GM19455 (cell line): ENCODE measurements around the gene PTH2.
"Not testable (repeated sequence)": the region's sequence is repeated elsewhere in the genome, so short reads cannot be mapped to it uniquely, and the experiment has no call there.

ENCODE experiments used
- ATAC-seq: cut with Tn5 transposase; IDR thresholded peaks from one replicate; pipeline ENCODE4 v1.9.1; 2021; ENCODE audit not compliant: unreplicated experiment

Gene PTH2

DNA sequence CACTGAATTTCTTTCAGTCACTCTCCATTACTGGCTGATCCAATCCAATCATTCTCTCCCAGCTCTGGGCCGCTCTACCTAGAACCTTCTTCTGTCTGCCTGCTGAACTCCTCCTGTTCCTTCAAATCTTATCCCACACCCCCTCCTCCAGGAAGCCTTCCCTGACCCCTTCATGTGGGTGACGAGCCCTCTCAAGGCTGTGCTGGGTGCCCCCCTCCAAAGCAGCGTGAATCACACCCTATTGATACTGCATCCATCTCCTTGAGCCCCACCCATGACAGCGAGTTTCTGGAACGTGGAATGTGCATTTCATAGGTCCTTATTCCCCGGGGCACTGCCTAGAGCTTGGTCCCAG lies 25.2 kb upstream of the PTH2 start:
- ATAC-seq: no peak

DNA sequence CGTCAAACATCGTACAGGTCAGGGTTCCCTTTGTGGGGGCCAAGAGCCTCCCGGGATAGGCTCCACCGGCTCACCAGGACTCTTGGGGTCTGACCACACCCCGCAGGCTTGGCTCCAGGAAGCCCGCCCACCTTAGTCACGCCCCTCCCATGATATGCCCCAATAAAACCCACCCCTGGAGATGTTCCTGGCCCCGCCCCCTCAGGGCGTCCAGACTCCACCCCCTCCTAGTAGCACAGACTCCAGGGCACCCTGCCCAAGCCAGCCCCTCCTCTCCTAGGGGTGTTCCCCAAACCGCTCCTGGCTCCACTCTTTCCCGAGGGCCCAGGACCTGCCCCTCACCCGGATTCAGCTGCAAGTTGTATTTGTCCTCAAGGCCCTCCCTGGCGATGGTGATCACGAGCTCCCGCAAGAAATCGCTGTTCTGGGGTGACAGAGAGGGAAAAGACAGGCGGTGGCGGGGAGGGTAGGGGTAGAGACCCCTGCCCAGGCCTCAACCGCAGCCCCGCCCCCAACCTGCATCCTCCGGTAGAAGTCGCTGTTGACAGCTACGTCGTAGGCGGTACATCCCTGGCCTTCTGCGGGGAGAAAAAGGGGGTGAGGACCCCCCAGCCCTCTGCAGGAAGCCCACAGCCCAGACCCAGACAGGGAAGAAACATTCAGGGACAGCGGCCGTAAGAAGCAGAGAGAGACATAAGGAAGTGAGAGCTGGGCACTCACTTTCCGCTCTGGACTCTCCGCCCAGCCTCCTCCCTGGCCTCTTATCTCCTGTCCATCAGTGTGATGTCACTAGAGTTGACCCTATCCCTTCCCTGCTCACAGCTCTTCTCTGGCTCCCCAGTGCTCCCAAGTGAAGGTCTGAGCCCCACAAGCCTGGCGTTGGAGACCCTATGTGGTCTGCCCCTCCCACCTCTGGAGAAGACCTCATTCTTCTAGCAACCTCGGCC lies 24.5 kb upstream of the PTH2 start:
- ATAC-seq: no peak

DNA sequence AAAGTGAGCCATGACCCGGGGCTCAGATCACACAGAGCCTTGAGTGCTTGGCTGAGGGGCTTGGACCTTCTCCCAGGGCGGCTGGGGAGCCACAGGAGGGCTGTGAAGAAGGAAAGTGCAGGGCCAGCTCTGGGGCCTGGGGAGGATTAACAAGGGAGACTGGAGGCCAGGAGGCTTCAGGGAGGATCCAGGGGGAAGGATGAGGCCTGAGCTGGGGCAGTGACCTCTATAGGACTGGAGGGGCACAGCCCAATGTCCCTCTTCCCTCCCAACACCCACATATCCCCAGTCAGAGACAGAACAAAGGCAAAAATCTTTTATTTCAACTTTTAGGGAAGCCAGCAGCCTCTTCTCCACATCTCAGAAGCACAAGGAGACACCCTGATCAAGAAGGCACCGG lies 22.8 kb upstream of the PTH2 start:
- ATAC-seq: no peak

DNA sequence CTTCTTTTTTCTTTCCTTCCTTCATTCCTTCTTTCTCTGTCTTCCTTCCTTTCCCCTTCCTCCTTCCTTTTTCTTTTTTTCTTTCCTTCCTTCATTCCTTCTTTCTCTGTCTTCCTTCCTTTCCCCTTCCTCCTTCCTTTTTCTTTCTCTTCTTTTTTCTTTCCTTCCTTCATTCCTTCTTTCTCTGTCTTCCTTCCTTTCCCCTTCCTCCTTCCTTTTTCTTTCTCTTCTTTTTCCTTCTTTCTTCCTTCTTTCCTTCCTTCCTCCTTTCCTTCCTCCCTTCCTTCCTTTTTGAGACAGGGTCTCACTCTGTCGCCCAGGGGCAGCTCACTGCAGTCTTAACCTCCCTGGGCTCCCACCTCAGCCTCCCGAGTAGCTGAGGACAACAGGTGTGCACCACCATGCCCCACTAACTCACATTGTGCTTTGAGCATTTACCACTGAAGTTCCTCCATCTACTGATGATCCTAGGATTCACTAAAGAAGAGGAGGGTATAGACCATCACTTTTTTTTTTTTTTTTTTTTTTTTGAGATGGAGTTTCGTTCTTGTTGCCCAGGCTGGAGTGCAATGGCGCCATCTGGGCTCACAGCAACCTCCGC lies 21.0 kb upstream of the PTH2 start:
- ATAC-seq: not testable (repeated sequence)

DNA sequence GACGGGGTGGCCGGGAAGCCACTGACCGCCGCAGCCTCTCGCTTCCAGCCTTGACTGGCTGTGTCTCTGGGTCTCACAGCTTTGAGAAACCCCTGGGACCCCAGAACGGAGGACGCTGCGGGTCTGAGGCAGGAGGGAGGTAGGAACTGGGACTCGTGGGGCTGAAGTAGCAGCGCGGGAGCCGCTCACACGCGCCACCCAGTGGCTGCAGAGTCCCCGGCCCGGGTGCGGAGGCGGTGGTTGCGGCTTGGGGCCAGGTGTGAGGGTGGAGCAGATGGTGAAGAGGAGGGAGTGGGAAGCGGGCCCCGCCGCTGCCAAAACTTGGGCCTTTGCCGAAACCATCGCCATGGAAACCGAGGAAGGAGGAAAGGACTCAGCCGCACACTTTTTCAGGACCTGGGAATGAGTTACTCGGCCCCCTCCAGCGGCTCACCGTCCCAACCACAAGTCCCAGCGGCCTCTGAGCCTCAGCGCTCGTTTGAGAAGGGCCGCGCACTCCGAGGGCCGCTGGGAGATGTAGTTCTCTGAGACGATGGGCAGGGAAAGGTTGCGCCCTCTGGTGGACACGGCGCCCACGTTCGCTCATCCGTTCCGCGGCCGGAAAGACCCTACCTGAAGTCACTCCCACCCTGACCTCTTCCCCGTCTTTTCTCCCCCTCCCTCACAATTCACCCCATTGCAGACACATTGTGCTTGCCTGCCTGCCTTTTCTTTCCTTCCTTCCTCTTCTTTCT lies 20.3 kb upstream of the PTH2 start:
- peak; percentile 72 for ATAC-seq

DNA sequence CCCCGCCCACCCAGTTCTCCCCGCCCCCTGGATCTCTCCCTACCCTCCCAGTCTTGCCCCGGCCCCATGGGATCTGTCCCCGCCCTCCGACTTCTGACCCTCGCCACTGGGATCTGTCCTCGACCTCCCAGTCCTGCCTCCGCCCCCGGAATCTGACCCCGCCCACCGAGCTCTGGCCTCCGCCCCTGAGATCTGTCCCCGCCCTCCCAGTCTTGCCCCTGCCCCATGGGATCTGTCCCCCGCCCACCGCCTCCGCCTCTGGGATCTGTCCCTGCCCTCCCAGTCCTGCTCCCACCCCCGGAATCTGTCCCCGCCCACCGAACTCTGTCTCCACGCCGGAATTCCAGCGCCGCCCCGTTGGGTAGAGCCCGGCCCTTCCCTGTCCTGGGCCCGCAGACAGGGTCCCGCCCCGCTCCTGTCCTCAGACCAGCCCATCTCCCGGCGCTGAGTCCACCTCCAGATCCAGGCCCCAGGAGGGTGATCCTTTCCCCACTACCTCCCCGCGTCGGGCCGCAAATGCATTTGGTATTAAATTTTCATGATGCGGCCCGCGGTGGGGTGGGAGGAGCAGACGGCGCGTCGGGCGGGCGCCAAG lies 19.6 kb upstream of the PTH2 start:
- peak; percentile 22 for ATAC-seq

DNA sequence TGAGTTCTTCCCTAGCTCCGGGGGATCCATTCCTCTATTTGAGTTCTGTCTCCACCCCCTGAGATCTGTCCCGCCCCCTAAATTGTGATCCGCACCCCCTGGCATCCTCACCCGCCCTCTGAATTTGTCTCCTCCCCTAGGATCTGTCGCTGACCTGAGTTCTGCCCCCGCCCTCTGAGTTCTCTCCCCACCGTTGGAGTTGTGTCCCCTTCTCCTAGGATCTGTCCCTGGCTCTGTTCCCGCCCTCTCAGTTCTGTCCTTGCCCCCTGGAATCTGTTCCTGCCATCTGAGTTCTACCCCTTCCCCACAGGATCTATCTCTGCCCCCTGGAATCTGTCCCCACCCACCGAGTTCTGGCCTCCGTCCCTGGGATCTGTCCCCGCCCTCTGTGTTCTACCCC lies 19.1 kb upstream of the PTH2 start:
- no peak for ATAC-seq

DNA sequence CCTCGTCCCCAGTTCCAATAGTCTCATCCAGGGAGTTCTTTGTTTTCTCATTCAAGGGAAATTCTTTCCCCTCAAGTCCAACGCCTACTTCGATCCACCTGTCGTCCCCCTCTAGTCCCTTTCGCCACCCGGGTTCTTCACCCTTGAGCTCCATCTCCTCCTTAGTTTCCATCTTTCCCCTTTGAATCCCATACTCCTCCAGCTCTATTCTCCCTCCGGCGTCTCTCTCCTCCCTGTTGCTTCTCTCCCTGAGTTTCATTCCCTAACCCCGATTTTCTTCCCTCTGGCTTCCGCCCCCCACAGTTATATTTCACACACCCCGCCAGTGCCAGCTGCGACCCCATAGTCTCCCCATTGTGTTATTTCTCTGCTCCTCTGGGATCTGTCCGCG lies 18.7 kb upstream of the PTH2 start:
- ATAC-seq: no peak

DNA sequence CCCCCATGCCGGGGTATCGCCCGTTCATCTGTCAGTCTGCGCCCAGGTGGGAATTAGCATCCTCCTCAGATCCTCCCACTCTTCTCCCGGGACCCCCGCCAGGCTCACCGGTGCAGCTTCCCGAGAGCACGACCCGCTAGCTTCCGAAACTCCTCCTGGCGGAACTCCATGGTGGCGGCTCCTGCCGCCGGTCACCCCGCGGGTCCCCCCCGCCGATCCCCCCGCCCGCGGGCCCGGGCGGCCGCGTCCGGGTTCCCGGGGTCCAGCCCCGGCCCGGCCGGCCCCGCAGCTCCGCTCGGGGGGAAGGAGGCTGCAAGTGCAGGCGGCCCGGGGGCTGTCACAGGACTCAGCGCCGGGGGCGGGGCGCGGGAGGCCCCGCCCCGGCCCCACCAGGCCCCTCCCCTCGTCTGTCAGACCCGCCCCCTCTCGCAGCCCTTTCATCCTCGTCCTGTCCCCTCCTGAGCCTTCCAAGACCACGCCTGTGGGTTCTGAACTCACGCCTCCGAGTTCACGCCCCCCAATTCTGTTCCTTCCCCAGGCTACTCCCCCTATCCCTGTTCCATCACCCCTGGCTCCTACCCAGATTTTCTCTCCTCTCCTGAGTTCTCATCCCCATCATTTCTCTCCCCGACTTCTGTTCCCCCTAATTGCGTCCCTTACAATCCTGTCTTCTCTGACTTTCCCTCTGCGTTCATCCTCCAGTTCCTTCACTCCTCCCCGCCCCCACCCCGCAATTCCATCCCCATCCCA lies 18.1 kb upstream of the PTH2 start, which contains the start of gene SLC17A7:
TSS of gene SLC17A7 (minus strand) at position 318 of the 750 bp plus-strand sequence. CDS start at position 170, 148 bp downstream.
- ATAC-seq: no peak

DNA sequence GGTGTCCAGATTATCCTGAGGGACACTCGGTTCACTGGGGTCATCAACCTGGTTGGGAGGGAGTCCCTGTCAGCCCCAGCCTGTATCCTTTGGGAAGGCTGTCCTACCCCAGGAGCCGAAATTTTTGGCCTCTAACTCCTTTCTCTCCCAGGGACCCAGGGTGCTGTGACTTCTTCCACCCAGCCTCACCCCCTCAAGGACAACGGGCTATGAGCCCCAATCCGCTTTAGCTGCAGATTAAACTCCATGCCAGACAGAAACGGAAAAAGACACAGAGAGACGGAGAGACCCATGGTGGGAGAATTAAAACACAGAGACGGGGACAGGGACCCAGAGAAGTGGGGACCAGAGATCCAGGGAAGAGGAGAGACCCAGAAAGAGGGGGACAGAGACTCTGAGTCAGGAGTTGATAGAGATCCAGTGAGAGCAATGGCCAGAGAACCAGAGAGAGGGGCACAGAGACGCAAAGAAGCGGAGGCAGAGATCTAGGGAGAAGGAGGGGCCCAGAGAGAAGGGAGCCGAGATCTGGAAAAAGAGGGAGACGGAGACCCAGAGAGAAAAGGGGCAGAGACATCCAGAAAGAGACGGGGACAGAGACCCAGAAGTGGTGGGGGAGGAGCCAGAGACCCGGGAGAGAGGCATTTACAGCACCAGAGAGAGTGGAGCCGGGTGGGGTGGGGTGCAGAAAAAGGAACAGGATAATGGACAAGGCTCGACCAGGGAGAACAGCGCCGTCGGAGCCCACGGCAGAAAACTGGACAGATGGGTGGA lies 17.4 kb upstream of the PTH2 start:
- ATAC-seq: no peak

DNA sequence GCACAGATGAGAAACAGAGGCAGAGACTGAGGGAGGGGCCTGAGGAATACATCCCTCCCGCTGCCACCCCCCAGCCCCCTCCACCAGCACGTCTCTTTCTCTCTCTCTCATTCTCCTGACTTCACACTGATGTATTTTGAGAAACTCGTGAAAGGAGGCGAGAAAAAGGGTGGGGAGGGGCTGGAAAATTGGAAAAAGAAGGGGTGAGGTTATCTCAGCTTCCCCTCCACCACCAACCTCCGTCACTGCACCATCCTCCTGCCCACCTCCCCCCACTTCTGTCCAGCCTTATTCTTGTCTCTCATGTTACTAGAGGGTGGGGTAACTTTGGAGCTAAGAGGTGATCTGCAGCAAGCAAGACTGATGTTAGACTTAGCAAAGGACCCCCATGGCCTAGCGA lies 16.6 kb upstream of the PTH2 start:
- ATAC-seq: no peak

DNA sequence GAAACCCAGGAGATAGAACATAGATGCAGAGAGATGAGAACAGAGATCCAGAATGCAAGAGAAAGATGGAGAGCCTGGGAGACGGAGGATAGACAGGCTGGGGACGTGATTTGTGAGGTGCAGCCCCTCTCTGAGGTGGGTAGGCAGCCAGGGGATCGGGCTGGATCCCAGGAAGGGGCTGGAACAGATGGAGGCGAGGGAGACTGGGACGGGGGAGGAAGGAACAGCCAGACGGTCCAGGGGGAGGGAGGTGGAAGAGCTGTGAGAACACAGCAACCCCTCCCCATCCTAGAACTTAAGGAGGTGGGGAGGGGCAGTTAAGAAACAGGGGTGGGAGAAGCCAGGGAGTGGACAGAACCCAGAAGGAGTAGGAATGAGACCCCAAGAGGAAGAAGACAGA lies 15.0 kb upstream of the PTH2 start:
- no peak for ATAC-seq

DNA sequence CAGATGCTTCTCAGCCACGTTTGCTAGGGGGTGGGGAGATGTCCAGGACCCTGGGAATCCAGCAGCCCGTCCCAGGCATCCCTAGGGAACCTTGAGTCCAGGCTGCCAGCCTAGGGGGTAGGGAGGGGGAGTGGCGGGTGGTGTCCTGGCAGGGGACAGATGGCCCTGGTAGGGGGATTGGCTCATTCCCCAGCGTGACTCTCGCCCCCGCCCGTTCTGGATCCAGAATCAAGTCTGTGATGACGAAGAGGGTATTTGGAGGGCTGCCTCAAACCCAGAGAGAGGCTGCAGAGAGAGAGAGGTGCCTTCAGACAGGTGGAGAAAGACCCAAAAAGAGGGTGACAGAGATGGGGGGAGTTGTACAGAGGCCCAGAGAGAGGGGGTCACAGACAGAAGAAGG lies 14.0 kb upstream of the PTH2 start:
- ATAC-seq: no peak

DNA sequence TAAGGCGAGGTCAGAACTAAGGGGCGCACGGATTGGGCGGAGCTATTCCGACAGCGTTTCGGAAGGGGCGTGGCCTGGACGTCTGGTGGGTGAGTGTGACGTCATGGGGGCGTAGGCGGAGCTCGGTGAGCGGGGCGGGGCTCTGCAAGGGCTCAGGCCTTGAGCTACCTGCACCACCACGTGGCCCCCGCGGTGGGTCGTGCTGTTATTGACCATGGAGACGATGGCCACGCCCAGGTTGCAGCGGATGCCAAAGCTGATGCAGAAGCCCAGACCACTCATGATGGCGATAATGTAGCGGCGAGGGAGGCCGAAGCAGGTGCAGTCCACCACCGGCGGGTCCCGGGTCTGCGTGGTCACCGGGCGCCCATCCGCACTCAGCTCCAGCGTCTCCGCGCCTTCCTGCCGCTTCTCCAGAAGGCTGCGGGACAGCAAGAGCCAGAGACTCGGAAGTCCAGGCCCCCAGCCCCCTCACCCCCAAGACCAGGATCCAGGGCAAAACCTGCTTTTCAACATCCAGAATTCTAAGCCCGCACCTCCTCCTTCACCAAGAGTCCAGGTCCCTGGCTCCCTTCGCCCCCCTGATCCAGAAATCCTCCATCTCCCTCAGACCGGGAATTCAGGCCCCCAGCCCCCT lies 13.3 kb upstream of the PTH2 start:
- ATAC-seq: no peak

DNA sequence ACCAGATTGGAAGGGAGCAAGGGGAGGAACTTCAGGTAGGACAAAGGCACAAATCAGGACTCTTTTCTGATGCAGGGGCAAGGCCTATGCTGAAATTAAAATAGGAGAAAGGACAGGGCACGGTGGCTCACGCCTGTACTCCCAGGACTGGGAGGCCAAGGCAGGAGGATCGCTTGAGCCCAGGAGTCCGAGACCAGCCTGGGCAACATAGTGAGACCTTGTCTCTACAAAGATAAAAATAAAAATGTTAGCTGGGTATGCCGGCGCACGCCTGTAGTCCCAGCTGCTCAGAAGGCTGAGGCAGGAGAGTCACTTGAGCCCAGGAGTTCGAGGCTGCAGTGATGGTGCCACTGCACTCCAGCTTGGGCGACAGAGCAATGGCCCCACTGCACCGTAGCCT lies 12.4 kb upstream of the PTH2 start:
- no peak for ATAC-seq

DNA sequence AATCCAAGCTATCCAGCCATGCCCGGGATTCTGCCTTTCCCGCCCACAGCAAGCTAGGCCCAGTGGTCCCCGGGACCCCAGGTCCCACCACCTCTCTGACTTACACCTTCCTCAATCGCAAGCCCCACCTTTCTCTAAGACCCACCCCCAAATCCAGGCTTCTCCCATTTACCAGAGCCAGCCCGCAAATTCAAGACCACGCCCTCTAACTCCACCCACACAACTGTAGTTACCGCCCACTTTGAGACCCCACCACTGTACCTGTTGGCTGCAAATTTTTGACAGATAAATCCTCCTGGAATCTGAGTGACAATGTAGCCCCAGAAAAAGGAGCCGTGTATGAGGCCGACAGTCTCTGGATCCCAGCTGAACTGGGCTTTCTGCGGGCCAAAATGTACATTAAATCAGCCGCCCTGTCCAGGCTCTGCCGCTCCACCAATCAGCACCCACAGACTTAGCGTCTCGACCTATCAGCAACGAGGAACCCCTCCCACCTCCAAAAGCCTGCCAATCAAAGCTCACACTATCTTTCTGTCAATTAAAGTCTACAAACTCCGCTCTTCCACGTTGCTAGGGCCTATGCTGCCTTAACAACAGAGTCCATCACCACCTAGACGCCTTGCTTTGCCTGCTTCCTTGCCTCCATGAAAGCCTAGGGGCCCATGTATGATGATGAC lies 11.8 kb upstream of the PTH2 start:
- ATAC-seq: no peak

DNA sequence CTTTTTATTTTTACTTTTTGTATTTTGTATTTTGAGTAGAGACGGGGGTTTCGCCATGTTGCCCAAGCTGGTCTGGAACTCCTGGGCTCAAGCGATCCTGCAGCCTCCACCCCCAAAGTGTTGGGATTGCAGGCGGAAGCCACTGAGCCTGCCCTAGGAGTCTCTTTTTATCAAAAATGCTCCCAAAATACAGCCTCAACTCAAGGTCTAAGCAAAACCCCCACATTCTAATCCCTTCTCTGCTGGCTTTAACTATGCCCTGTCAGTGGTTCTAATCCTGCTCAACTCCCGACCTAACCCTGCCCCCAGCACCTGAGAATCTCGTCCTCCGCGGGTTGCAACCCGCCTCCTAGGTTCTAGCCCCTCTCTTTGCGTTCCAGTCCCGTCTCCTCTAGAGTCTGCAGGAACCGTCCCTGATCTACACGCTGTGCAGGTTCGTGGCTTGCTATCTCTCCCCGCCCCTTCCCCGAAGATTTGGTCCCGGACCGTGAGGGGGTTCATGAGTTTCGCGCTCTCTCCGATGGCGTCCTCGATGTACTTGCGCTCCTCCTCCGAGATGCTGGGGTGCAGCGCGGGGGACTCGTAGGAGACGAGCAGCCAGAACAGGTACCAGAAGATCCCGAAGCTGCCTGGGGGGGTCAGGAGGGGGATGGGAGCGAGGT lies 10.1 kb upstream of the PTH2 start:
- ATAC-seq: no peak
